WTC11 (cell line): ENCODE data around the gene CCHCR1. TPM values are rescaled to one million over a fixed set of nuclear protein-coding genes. Genes with fewer than 3 reads are reported as not detected.

ENCODE experiments used
- ATAC-seq: fragments of 200-7000 bp; cut with Tn5 transposase; 2 replicates; pipeline ENCODE4 v1.10.0; 2021; ENCODE audit warnings: mild to moderate bottlenecking, moderate library complexity
- CTCF ChIA-PET: fragments of 300-600 bp; sonication (Branson Sonifier 250); formaldehyde crosslinking; loops from one replicate; lab custom pipeline; 2021; ENCODE audit warnings: antibody characterized with exemption; lab: Charles Lee
- POLR2A ChIA-PET: fragments of 350-600 bp; sonication (Branson Sonifier 250); formaldehyde crosslinking; loops from one replicate; lab custom pipeline; 2021; ENCODE audit warnings: antibody characterized with exemption; lab: Charles Lee
- DNase-seq: peaks from one replicate; pipeline ENCODE4 v3.0.0; 2021; ENCODE audit warnings: low spot score
- H3K27ac Mint-ChIP-seq: 2 replicates; pipeline ENCODE4 v1.8.0; 2021; ENCODE audit warnings: mixed read lengths
- H3K27me3 Mint-ChIP-seq: 2 replicates; pipeline ENCODE4 v1.8.0; 2021; ENCODE audit warnings: low read depth, mild to moderate bottlenecking, moderate library complexity, mixed read lengths
- H3K36me3 Mint-ChIP-seq: 2 replicates; pipeline ENCODE4 v1.8.0; 2021; ENCODE audit warnings: mixed read lengths
- H3K4me1 Mint-ChIP-seq: 2 replicates; pipeline ENCODE4 v1.8.0; 2022; ENCODE audit warnings: mixed read lengths
- H3K4me3 Mint-ChIP-seq: 2 replicates; pipeline ENCODE4 v1.8.0; 2021; ENCODE audit warnings: mild to moderate bottlenecking, moderate library complexity, mixed read lengths
- H3K9me3 Mint-ChIP-seq: 2 replicates; pipeline ENCODE4 v1.8.0; 2021; ENCODE audit warnings: mixed read lengths
- ATF1 ChIP-seq: sonication (generic); formaldehyde crosslinking; IDR thresholded peaks from 2 replicates; pipeline ENCODE4 v1.8.1; 2023; ENCODE audit warnings: mild to moderate bottlenecking, moderate library complexity, missing genetic modification reagents
- ESRRA ChIP-seq: sonication (generic); formaldehyde crosslinking; IDR thresholded peaks from 2 replicates; pipeline ENCODE4 v1.8.1; 2022; ENCODE audit warnings: mild to moderate bottlenecking, missing genetic modification reagents, borderline replicate concordance
- FOXJ3 ChIP-seq: sonication (generic); formaldehyde crosslinking; IDR thresholded peaks from 2 replicates; pipeline ENCODE4 v1.9.0; 2021; ENCODE audit warnings: missing genetic modification reagents, mild to moderate bottlenecking, borderline replicate concordance
- IRF2 ChIP-seq: sonication (generic); formaldehyde crosslinking; IDR thresholded peaks from 2 replicates; pipeline ENCODE4 v1.8.0; 2022; ENCODE audit warnings: low read depth, missing genetic modification reagents, borderline replicate concordance
- KAT7 ChIP-seq: sonication (generic); formaldehyde crosslinking; IDR thresholded peaks from 2 replicates; pipeline ENCODE4 v1.8.1; 2023; ENCODE audit warnings: missing genetic modification reagents, mild to moderate bottlenecking, borderline replicate concordance
- OVOL2 ChIP-seq: fragments of 250-450 bp; sonication (Bioruptor Pico); IDR thresholded peaks from 2 replicates; pipeline ENCODE4 v1.9.0; 2021; ENCODE audit warnings: mild to moderate bottlenecking, borderline replicate concordance
- RORB ChIP-seq: fragments of 250-450 bp; sonication (Bioruptor Pico); IDR thresholded peaks from 2 replicates; pipeline ENCODE4 v1.9.0; 2021; ENCODE audit warnings: mild to moderate bottlenecking
- SMAD3 ChIP-seq: sonication (generic); formaldehyde crosslinking; IDR thresholded peaks from 2 replicates; pipeline ENCODE4 v1.8.0; 2022; ENCODE audit warnings: missing genetic modification reagents, mild to moderate bottlenecking, borderline replicate concordance
- SP1 ChIP-seq: sonication (generic); formaldehyde crosslinking; conservative IDR thresholded peaks from 2 replicates; pipeline ENCODE4 v1.8.1; 2022; ENCODE audit warnings: missing genetic modification reagents
- TEAD4 ChIP-seq: sonication (generic); formaldehyde crosslinking; IDR thresholded peaks from 2 replicates; pipeline ENCODE4 v1.8.0; 2022; ENCODE audit warnings: mild to moderate bottlenecking, missing genetic modification reagents
- ZNF423 ChIP-seq: fragments of 250-450 bp; sonication (Bioruptor Pico); IDR thresholded peaks from 2 replicates; pipeline ENCODE4 v2.1.2; 2022; ENCODE audit warnings: mild to moderate bottlenecking, moderate library complexity
- ZNF671 ChIP-seq: fragments of 250-450 bp; sonication (Bioruptor Pico); IDR thresholded peaks from 2 replicates; pipeline ENCODE4 v1.8.0; 2021; ENCODE audit warnings: mild to moderate bottlenecking
- total RNA-seq: library from RNA; stranded (reverse); gene quantifications from 3 replicates; pipeline ENCODE4 v1.2.3, GENCODE V29; 2021
- TF ChIP-seq, protein P1 (sequence below): sonication (generic); formaldehyde crosslinking; IDR thresholded peaks from 2 replicates; pipeline ENCODE4 v1.8.0; 2022; ENCODE audit warnings: missing genetic modification reagents
- TF ChIP-seq, protein P2 (sequence below): sonication (generic); formaldehyde crosslinking; IDR thresholded peaks from 2 replicates; pipeline ENCODE4 v1.8.0; 2023; ENCODE audit warnings: mild to moderate bottlenecking, missing genetic modification reagents
- TF ChIP-seq, protein P3 (sequence below): sonication (generic); formaldehyde crosslinking; IDR thresholded peaks from 2 replicates; pipeline ENCODE4 v1.8.1; 2022; ENCODE audit warnings: mild to moderate bottlenecking, moderate library complexity, missing genetic modification reagents
- TF ChIP-seq, protein P4 (sequence below): sonication (generic); formaldehyde crosslinking; IDR thresholded peaks from 2 replicates; pipeline ENCODE4 v1.8.0; 2022; ENCODE audit warnings: mild to moderate bottlenecking, missing genetic modification reagents
- TF ChIP-seq, protein P5 (sequence below): fragments of 250-450 bp; sonication (Bioruptor Pico); IDR thresholded peaks from 2 replicates; pipeline ENCODE4 v1.9.0; 2021; ENCODE audit warnings: mild to moderate bottlenecking, borderline replicate concordance

The CCHCR1 gene
- total RNA-seq, 1 experiment from 2014 or later: 58.7 TPM

DNA sequence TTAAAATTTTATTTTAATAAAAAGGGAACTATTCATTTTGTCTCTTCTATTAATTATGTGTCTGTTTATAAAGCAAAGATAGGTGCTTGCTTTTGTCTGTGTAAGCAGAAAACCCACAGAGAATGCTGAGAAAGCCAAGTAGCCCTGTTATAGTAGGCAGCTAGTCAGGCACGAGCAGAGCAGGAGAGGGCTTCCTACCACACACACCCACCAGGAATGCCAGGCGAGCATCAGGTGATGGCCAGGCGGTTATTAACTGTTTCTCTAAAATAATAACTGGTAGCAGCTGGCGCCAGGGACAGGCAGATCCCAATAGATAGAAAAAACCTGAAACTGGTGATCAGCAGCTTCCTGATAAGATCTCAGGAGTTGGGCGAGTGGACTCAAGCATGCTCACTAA is 60.9 kb downstream of the CCHCR1 start (continued):
- TF ChIP-seq ESRRA: no peak

DNA sequence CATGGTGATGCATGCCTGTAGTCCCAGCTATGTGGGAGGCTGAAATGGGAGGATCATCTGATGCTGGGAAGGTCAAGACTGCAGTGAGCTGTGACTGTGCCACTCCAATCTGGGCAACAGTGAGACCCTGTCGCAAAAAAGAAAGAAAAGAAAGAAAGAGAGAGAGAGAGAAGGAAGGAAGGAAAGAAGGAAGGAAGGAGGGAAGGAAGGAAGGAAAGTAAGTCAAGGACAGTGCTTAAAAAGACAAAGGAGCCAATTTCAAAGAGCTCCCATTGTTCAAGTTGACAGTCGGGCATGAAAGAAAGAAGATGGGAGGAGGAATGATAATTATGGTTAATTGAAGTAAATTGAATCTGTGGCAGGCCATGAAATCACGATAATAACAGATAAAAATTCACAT is 61.4 kb downstream of the CCHCR1 start:
- CTCF ChIA-PET: interaction anchor here (0.6 to 1.9 kb wide), 4 partner anchors 9 to 183 kb away, joined by 3 to 10 read pairs (median 5); partner anchors contain the start of gene VARS2
- no peaks in the 10 kb centered on the region for H3K36me3 Mint-ChIP-seq
- POLR2A ChIA-PET: no interaction called here
- peaks cover 22% of the 10 kb centered on the region for H3K4me1 Mint-ChIP-seq
- no peak overlapping the region for H3K4me3 Mint-ChIP-seq
- ATAC-seq: no peak
- H3K27ac Mint-ChIP-seq: no peak overlapping the region
- no peak for DNase-seq
- no peaks in the 10 kb centered on the region for H3K9me3 Mint-ChIP-seq
- no peak for TF ChIP-seq TEAD4 (CRISPR knock-in tag)
- no peaks in the 10 kb centered on the region for H3K27me3 Mint-ChIP-seq

DNA sequence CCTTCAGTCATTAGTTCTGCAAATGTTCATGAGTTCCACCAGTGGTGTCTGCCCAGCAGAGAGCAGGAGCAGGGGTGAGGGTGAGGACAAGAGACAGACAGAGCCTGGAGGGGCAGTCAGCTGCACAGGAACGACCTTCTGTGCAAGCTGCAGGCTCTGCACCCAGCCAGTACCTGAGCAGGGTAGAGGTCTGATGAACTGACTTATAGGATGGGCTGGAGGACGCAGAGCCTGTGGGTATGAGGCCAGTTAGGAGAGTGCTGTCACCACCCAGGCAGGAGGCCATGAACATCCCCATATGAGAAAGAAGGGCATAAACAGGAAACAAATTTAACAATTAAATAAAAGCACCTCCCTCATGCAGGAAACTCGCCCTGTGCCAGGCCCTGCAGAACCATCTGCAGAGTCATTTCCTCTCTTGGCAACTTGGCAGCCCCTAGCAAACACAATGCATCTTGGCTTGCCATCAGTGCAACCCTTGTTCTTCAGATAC is 63.2 kb downstream of the CCHCR1 start:
- no peak overlapping the region for H3K4me3 Mint-ChIP-seq
- no peaks in the 10 kb centered on the region for H3K36me3 Mint-ChIP-seq
- DNase-seq: no peak
- H3K9me3 Mint-ChIP-seq: no peaks in the 10 kb centered on the region
- no peak for ATAC-seq
- TF ChIP-seq OVOL2 (CRISPR knock-in tag) (no peak), ATF1 (no peak), ZNF423 (no peak), RORB (no peak), ESRRA (no peak), ZNF671 (CRISPR knock-in tag) (no peak), SP1 (CRISPR knock-in tag) (no peak), IRF2 (CRISPR knock-in tag) (no peak), SMAD3 (CRISPR knock-in tag) (no peak), FOXJ3 (no peak), KAT7 (CRISPR knock-in tag) (no peak)
- TF ChIP-seq, protein P1, sequence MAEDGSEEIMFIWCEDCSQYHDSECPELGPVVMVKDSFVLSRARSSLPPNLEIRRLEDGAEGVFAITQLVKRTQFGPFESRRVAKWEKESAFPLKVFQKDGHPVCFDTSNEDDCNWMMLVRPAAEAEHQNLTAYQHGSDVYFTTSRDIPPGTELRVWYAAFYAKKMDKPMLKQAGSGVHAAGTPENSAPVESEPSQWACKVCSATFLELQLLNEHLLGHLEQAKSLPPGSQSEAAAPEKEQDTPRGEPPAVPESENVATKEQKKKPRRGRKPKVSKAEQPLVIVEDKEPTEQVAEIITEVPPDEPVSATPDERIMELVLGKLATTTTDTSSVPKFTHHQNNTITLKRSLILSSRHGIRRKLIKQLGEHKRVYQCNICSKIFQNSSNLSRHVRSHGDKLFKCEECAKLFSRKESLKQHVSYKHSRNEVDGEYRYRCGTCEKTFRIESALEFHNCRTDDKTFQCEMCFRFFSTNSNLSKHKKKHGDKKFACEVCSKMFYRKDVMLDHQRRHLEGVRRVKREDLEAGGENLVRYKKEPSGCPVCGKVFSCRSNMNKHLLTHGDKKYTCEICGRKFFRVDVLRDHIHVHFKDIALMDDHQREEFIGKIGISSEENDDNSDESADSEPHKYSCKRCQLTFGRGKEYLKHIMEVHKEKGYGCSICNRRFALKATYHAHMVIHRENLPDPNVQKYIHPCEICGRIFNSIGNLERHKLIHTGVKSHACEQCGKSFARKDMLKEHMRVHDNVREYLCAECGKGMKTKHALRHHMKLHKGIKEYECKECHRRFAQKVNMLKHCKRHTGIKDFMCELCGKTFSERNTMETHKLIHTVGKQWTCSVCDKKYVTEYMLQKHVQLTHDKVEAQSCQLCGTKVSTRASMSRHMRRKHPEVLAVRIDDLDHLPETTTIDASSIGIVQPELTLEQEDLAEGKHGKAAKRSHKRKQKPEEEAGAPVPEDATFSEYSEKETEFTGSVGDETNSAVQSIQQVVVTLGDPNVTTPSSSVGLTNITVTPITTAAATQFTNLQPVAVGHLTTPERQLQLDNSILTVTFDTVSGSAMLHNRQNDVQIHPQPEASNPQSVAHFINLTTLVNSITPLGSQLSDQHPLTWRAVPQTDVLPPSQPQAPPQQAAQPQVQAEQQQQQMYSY: no peak
- TF ChIP-seq, protein P2, sequence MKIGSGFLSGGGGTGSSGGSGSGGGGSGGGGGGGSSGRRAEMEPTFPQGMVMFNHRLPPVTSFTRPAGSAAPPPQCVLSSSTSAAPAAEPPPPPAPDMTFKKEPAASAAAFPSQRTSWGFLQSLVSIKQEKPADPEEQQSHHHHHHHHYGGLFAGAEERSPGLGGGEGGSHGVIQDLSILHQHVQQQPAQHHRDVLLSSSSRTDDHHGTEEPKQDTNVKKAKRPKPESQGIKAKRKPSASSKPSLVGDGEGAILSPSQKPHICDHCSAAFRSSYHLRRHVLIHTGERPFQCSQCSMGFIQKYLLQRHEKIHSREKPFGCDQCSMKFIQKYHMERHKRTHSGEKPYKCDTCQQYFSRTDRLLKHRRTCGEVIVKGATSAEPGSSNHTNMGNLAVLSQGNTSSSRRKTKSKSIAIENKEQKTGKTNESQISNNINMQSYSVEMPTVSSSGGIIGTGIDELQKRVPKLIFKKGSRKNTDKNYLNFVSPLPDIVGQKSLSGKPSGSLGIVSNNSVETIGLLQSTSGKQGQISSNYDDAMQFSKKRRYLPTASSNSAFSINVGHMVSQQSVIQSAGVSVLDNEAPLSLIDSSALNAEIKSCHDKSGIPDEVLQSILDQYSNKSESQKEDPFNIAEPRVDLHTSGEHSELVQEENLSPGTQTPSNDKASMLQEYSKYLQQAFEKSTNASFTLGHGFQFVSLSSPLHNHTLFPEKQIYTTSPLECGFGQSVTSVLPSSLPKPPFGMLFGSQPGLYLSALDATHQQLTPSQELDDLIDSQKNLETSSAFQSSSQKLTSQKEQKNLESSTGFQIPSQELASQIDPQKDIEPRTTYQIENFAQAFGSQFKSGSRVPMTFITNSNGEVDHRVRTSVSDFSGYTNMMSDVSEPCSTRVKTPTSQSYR (CRISPR knock-in tag): no peak
- TF ChIP-seq, protein P3, sequence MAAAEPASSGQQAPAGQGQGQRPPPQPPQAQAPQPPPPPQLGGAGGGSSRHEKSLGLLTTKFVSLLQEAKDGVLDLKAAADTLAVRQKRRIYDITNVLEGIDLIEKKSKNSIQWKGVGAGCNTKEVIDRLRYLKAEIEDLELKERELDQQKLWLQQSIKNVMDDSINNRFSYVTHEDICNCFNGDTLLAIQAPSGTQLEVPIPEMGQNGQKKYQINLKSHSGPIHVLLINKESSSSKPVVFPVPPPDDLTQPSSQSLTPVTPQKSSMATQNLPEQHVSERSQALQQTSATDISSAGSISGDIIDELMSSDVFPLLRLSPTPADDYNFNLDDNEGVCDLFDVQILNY (CRISPR knock-in tag): no peak
- TF ChIP-seq, protein P4, sequence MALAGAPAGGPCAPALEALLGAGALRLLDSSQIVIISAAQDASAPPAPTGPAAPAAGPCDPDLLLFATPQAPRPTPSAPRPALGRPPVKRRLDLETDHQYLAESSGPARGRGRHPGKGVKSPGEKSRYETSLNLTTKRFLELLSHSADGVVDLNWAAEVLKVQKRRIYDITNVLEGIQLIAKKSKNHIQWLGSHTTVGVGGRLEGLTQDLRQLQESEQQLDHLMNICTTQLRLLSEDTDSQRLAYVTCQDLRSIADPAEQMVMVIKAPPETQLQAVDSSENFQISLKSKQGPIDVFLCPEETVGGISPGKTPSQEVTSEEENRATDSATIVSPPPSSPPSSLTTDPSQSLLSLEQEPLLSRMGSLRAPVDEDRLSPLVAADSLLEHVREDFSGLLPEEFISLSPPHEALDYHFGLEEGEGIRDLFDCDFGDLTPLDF (CRISPR knock-in tag): no peak
- TF ChIP-seq, protein P5, sequence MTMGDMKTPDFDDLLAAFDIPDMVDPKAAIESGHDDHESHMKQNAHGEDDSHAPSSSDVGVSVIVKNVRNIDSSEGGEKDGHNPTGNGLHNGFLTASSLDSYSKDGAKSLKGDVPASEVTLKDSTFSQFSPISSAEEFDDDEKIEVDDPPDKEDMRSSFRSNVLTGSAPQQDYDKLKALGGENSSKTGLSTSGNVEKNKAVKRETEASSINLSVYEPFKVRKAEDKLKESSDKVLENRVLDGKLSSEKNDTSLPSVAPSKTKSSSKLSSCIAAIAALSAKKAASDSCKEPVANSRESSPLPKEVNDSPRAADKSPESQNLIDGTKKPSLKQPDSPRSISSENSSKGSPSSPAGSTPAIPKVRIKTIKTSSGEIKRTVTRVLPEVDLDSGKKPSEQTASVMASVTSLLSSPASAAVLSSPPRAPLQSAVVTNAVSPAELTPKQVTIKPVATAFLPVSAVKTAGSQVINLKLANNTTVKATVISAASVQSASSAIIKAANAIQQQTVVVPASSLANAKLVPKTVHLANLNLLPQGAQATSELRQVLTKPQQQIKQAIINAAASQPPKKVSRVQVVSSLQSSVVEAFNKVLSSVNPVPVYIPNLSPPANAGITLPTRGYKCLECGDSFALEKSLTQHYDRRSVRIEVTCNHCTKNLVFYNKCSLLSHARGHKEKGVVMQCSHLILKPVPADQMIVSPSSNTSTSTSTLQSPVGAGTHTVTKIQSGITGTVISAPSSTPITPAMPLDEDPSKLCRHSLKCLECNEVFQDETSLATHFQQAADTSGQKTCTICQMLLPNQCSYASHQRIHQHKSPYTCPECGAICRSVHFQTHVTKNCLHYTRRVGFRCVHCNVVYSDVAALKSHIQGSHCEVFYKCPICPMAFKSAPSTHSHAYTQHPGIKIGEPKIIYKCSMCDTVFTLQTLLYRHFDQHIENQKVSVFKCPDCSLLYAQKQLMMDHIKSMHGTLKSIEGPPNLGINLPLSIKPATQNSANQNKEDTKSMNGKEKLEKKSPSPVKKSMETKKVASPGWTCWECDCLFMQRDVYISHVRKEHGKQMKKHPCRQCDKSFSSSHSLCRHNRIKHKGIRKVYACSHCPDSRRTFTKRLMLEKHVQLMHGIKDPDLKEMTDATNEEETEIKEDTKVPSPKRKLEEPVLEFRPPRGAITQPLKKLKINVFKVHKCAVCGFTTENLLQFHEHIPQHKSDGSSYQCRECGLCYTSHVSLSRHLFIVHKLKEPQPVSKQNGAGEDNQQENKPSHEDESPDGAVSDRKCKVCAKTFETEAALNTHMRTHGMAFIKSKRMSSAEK (CRISPR knock-in tag): no peak
- H3K27ac Mint-ChIP-seq: no peak overlapping the region
- ChIA-PET POLR2A (no interaction called here), CTCF (interaction anchor here (1.0 to 2.8 kb wide), 6 partner anchors 8 to 179 kb away, joined by 3 to 10 read pairs (median 4); partner anchors contain the start of gene PSORS1C1)
- H3K4me1 Mint-ChIP-seq: peaks cover 19% of the 10 kb centered on the region
- no peaks in the 10 kb centered on the region for H3K27me3 Mint-ChIP-seq
